ENCODE measurements around the gene VPS4A.

The VPS4A gene

GRCh38 chr16:69270831-69271230 lies 40.3 kb upstream of the VPS4A start:
- Histone ChIP-seq H4K20me1 (ENCODE audit: insufficient read depth, low read length) (no peaks in the 10 kb centered on the region), H3K9ac (ENCODE audit: low read length) (no peak overlapping the region), H3K27me3 (ENCODE audit: low read depth, low read length) (no peaks in the 10 kb centered on the region), H3K4me1 (ENCODE audit: low read length) (no peaks in the 10 kb centered on the region), H3K79me2 (ENCODE audit: low read length) (no peaks in the 10 kb centered on the region), H3K9me3 (ENCODE audit: insufficient read depth, low read length) (no peaks in the 10 kb centered on the region), H3K4me2 (ENCODE audit: low read length) (no peak overlapping the region), H2AFZ (ENCODE audit: low read depth, low read length) (no peak overlapping the region), H3K27ac (ENCODE audit: low read length) (no peak overlapping the region), H3K36me3 (replicated peaks; ENCODE audit: low read depth, low read length) (peaks cover 3% of the 10 kb centered on the region), H3K4me3 (ENCODE audit: low read length) (no peak overlapping the region)
- no peak for TF ChIP-seq EZH2phosphoT487 (IDR thresholded peaks at IDR 0.05; ENCODE audit: low read depth)
- TF ChIP-seq CTCF (IDR thresholded peaks at IDR 0.05; ENCODE audit: low read depth, low read length) = no peak

- H3K4me2 ChIP-seq (ENCODE audit: low read length) = no peak overlapping the region
- H2AFZ ChIP-seq (ENCODE audit: low read depth, low read length) = no peak overlapping the region
- H3K9me3 ChIP-seq (ENCODE audit: insufficient read depth, low read length) = no peaks in the 10 kb centered on the region
- H4K20me1 ChIP-seq (ENCODE audit: insufficient read depth, low read length) = no peaks in the 10 kb centered on the region
- H3K27ac ChIP-seq (ENCODE audit: low read length) = no peak overlapping the region
- H3K4me1 ChIP-seq (ENCODE audit: low read length) = no peaks in the 10 kb centered on the region
- peaks cover 3% of the 10 kb centered on the region for H3K36me3 ChIP-seq (replicated peaks; ENCODE audit: low read depth, low read length)
- no peak overlapping the region for H3K4me3 ChIP-seq (ENCODE audit: low read length)
- no peak for TF ChIP-seq CTCF (IDR thresholded peaks at IDR 0.05; ENCODE audit: low read depth, low read length)
- no peaks in the 10 kb centered on the region for H3K79me2 ChIP-seq (ENCODE audit: low read length)
- no peak overlapping the region for H3K9ac ChIP-seq (ENCODE audit: low read length)
- H3K27me3 ChIP-seq (ENCODE audit: low read depth, low read length) = no peaks in the 10 kb centered on the region
These were observed 38.1 kb upstream of the VPS4A start for GRCh38 chr16:69273009-69273408.

DNA sequence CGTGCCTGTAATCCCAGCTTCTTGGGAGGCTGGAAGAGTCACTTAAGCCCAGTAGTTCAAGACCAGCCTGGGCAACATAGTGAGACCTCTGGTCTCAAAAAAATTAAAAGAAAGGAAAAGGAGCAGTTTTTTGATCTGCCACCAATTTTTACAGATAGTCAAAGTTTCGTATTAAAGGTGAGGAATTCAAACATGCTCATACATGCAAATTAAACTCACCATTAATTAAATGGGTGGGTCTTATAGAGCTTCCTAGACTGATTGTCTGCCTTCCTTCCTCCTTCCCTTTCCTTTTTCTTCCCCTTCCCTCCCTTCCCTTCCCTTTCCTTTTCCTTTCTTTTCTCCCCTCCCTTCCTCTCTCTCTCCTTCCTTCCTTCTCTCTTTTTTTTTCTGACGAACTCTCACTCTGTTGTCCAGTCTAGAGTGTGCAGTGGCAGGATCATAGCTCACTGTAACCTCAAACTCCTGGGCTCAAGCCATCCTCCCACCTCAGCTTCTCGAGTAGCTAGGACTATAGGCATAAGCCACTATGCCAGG lies 36.4 kb upstream of the VPS4A start:
- no peak overlapping the region for H3K4me3 ChIP-seq (ENCODE audit: low read length)
- H3K27me3 ChIP-seq (ENCODE audit: low read depth, low read length) = no peaks in the 10 kb centered on the region
- no peaks in the 10 kb centered on the region for H4K20me1 ChIP-seq (ENCODE audit: insufficient read depth, low read length)
- no peaks in the 10 kb centered on the region for H3K79me2 ChIP-seq (ENCODE audit: low read length)
- H3K27ac ChIP-seq (ENCODE audit: low read length) = no peak overlapping the region
- H3K9ac ChIP-seq (ENCODE audit: low read length) = no peak overlapping the region
- no peak overlapping the region for H3K4me2 ChIP-seq (ENCODE audit: low read length)
- H3K36me3 ChIP-seq (replicated peaks; ENCODE audit: low read depth, low read length) = peaks cover 3% of the 10 kb centered on the region
- no peaks in the 10 kb centered on the region for H3K9me3 ChIP-seq (ENCODE audit: insufficient read depth, low read length)
- no peaks in the 10 kb centered on the region for H3K4me1 ChIP-seq (ENCODE audit: low read length)
- no peak overlapping the region for H2AFZ ChIP-seq (ENCODE audit: low read depth, low read length)
- no peak for TF ChIP-seq CTCF (IDR thresholded peaks at IDR 0.05; ENCODE audit: low read depth, low read length)
- no peak for TF ChIP-seq EZH2phosphoT487 (IDR thresholded peaks at IDR 0.05; ENCODE audit: low read depth)

DNA sequence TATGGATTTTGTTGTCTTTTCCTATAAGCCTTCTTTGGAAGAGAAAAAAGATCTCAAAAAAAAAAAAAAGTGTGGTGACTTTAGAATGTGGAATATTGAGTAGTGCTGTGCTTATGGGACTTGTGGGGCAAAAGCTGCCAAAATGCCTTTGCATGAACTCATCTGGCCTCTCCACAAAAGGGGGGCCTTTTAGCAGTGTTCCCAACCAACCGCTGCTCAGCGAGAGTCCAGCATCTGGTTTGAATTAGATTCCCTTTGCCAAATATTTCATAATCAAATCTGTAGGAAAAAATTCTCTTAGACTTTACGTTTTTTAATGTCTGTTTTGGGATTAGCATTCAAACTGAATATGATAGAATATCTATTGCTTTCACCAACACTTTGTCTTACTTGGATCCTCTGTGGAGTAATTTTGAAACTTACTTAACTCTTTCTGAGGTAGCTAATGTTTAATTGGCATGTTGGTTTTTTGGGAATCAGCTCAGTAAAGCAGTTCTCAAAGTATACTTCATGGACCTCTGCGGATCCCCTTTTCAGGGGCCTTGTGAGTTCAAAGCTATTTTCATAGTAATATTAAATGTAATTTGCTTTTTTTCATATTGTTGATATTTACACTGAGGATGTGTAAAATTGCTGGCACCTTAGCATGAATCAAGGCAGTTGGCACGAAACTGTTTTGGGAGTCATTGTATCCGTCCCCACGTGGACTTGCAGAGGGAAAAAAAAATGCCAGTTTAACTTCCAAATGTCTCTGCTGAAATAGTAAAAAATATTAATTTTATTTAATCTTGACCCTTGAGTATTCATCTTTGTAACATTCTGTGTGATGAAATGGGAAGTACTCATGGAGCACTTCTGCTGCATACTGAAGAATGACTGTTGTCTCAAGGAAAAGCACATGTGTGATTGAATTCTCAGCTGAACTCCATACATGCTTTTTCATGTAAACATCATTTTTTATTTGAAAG lies 34.7 kb upstream of the VPS4A start:
- H3K4me3 ChIP-seq (ENCODE audit: low read length) = no peak overlapping the region
- no peak overlapping the region for H2AFZ ChIP-seq (ENCODE audit: low read depth, low read length)
- H3K9me3 ChIP-seq (ENCODE audit: insufficient read depth, low read length) = no peaks in the 10 kb centered on the region
- H3K4me2 ChIP-seq (ENCODE audit: low read length) = no peak overlapping the region
- no peaks in the 10 kb centered on the region for H3K79me2 ChIP-seq (ENCODE audit: low read length)
- H4K20me1 ChIP-seq (ENCODE audit: insufficient read depth, low read length) = no peaks in the 10 kb centered on the region
- H3K27ac ChIP-seq (ENCODE audit: low read length) = no peak overlapping the region
- no peaks in the 10 kb centered on the region for H3K4me1 ChIP-seq (ENCODE audit: low read length)
- no peak overlapping the region for H3K9ac ChIP-seq (ENCODE audit: low read length)
- TF ChIP-seq EZH2phosphoT487 (IDR thresholded peaks at IDR 0.05; ENCODE audit: low read depth) (no peak), CTCF (IDR thresholded peaks at IDR 0.05; ENCODE audit: low read depth, low read length) (no peak)
- H3K27me3 ChIP-seq (ENCODE audit: low read depth, low read length) = no peaks in the 10 kb centered on the region
- H3K36me3 ChIP-seq (replicated peaks; ENCODE audit: low read depth, low read length) = no peaks in the 10 kb centered on the region

Data from OCI-LY3 (cell line).